HCT116 (cell line): Measurements from ENCODE around the gene CRYBG2. TPM values are rescaled to one million over a fixed set of nuclear protein-coding genes. Genes with fewer than 3 reads are reported as not detected.
A peak's percentile ranks its signal among the peaks of the same experiment; 100 is the strongest.

Experiments used
- ATAC-seq: fragments of 200-7000 bp; cut with Tn5 transposase; 2 replicates; pipeline ENCODE4 v1.9.1; 2020; ENCODE audit warnings: mild to moderate bottlenecking, moderate library complexity
- BruUV-seq: library from RNA; stranded (reverse); fragments of 400-500 nt; replicated peaks from 2 replicates; lab custom pipeline; 2021; lab: Mats Ljungman, UMichigan
- CTCF ChIA-PET: fragments of 300-600 bp; sonication (Branson Sonifier 250); formaldehyde crosslinking; loops from one replicate; lab custom pipeline; 2021; ENCODE audit warnings: antibody characterized with exemption; lab: Charles Lee
- POLR2A ChIA-PET: fragments of 300-600, 350-600 bp; sonication (Branson Sonifier 250); formaldehyde crosslinking; loops from one replicate; lab custom pipeline; 2021; ENCODE audit warnings: antibody characterized with exemption; lab: Charles Lee
- RAD21 ChIA-PET, 2 experiments: fragments of 300-600 bp; sonication (Branson Sonifier 250); formaldehyde crosslinking; loops; one replicate each; lab custom pipeline; 2023; ENCODE audit warnings: low total read pairs in 2 of 2; ENCODE audit not compliant: uncharacterized antibody in 2 of 2, unreplicated experiment in 2 of 2, low non-redundant PET in 1 of 2; lab: Charles Lee
- DNase-seq: peaks from one replicate; pipeline ENCODE4 v3.0.0-alpha.2; 2010; ENCODE audit warnings: low read depth, low spot score
- H2AFZ ChIP-seq: fragments of 200-600 bp; shearing (Covaris generic), sonication (generic); 2 replicates; pipeline ENCODE4 v1.6.1; 2017; ENCODE audit warnings: low read depth, mixed run types, mixed read lengths, antibody characterized with exemption, low read length; ENCODE audit not compliant: poor library complexity, severe bottlenecking
- H3K27ac ChIP-seq: 2 replicates; pipeline ENCODE4 v1.5.1; 2012; ENCODE audit warnings: low read depth, low read length
- H3K27me3 ChIP-seq: fragments of 200-600 bp; sonication (generic); 2 replicates; pipeline ENCODE4 v1.6.1; 2016; ENCODE audit warnings: mixed run types, low read length, mixed read lengths; ENCODE audit not compliant: insufficient read depth
- H3K36me3 ChIP-seq, 2 experiments: fragments of 200-500 bp in 1 of 2; fragments of 200-600 bp in 1 of 2; sonication (Bioruptor generic) in 1 of 2; sonication (generic) in 1 of 2; 2 replicates each; pipeline versions ENCODE4 v1.5.1 to v1.6.1; 2014 to 2016; ENCODE audit warnings: low read length in 2 of 2, inconsistent platforms in 1 of 2, mixed read lengths in 1 of 2, mixed run types in 1 of 2; ENCODE audit not compliant: insufficient read depth in 2 of 2, control insufficient read depth in 1 of 2
- H3K4me1 ChIP-seq, 2 experiments: fragments of 200-600 bp in 1 of 2; sonication (generic) in 1 of 2; 2 replicates each; pipeline versions ENCODE4 v1.5.1 to v1.6.1; 2012 to 2017; ENCODE audit warnings: low read length in 2 of 2, inconsistent platforms in 1 of 2, mild to moderate bottlenecking in 1 of 2, mixed read lengths in 1 of 2, mixed run types in 1 of 2, moderate library complexity in 1 of 2; ENCODE audit not compliant: insufficient read depth in 2 of 2, control insufficient read depth in 1 of 2
- H3K4me2 ChIP-seq: fragments of 200-600 bp; sonication (generic); 2 replicates; pipeline ENCODE4 v1.6.1; 2017; ENCODE audit warnings: mixed run types, low read length, mixed read lengths
- H3K4me3 ChIP-seq, 2 experiments: fragments of 200-600 bp in 1 of 2; sonication (generic) in 1 of 2; replicated peaks in 1 of 2; 2 replicates each; pipeline ENCODE4 v1.5.1; 2011 to 2016; ENCODE audit warnings: low read length in 2 of 2, control low read depth in 1 of 2, low read depth in 1 of 2, mild to moderate bottlenecking in 1 of 2, mixed read lengths in 1 of 2, mixed run types in 1 of 2
- H3K79me2 ChIP-seq: fragments of 200-600 bp; sonication (generic); 2 replicates; pipeline ENCODE4 v1.6.1; 2017; ENCODE audit warnings: mild to moderate bottlenecking, mixed run types, low read length, moderate library complexity, mixed read lengths; ENCODE audit not compliant: insufficient read depth
- H3K9ac ChIP-seq: fragments of 200-600 bp; sonication (generic); 2 replicates; pipeline ENCODE4 v1.6.1; 2016; ENCODE audit warnings: low read length, mixed read lengths
- H3K9me2 ChIP-seq: fragments of 200-600 bp; sonication (generic), shearing (Covaris generic); 2 replicates; pipeline ENCODE4 v1.6.1; 2017; ENCODE audit warnings: mixed run types, mild to moderate bottlenecking, moderate library complexity; ENCODE audit not compliant: insufficient read depth
- H3K9me3 ChIP-seq, 2 experiments: fragments of 200-500 bp in 1 of 2; fragments of 200-600 bp in 1 of 2; sonication (Bioruptor generic) in 1 of 2; sonication (generic) in 1 of 2; 2 replicates each; pipeline ENCODE4 v1.6.1; 2014 to 2017; ENCODE audit warnings: low read length in 2 of 2, mixed read lengths in 2 of 2, inconsistent platforms in 1 of 2, low read depth in 1 of 2, mild to moderate bottlenecking in 1 of 2, mixed run types in 1 of 2, moderate library complexity in 1 of 2; ENCODE audit not compliant: control insufficient read depth in 1 of 2, insufficient read depth in 1 of 2
- H4K20me1 ChIP-seq: fragments of 200-600 bp; sonication (generic), shearing (Covaris generic); 2 replicates; pipeline ENCODE4 v1.6.1; 2017; ENCODE audit warnings: mixed run types, mild to moderate bottlenecking, moderate library complexity; ENCODE audit not compliant: insufficient read depth
- CEBPB ChIP-seq: IDR thresholded peaks from 2 replicates; pipeline ENCODE4 v1.6.1; 2012; ENCODE audit warnings: low read depth
- CTCF ChIP-seq, 3 experiments: fragments of 200-600 bp in 1 of 3; sonication (generic) in 1 of 3; IDR thresholded peaks in 2 of 3; conservative IDR thresholded peaks in 1 of 3; 2 replicates each; pipeline ENCODE4 v1.5.1; 2012 to 2017; ENCODE audit warnings: low read depth in 2 of 3, low read length in 2 of 3, antibody characterized with exemption in 1 of 3, borderline replicate concordance in 1 of 3, control low read depth in 1 of 3, mild to moderate bottlenecking in 1 of 3, mixed read lengths in 1 of 3, mixed run types in 1 of 3, moderate library complexity in 1 of 3; ENCODE audit not compliant: insufficient read depth in 1 of 3
- POLR2AphosphoS5 ChIP-seq: IDR thresholded peaks from 2 replicates; pipeline ENCODE4 v1.6.1; 2011; ENCODE audit warnings: mild to moderate bottlenecking, low read depth, low read length, moderate library complexity
- ZFX ChIP-seq: fragments of 450-650 bp; IDR thresholded peaks from 2 replicates; pipeline ENCODE4 v1.6.1; 2017
- intact Hi-C: fragments of 100-400 bp; cut with micrococcal nuclease; formaldehyde crosslinking; loops from 2 replicates; pipeline ENCODE4 v1.10.0; 2022
- total RNA-seq: library from RNA; stranded (reverse); gene quantifications from one replicate; pipeline ENCODE4 v1.2.1, GENCODE V29; 2021; ENCODE audit not compliant: unreplicated experiment
- TF ChIP-seq, protein P1 (sequence below): IDR thresholded peaks from 2 replicates; pipeline ENCODE4 v1.6.1; 2012; ENCODE audit warnings: low read depth

The CRYBG2 gene
- total RNA-seq, 1 experiment from 2014 or later: 10.5 TPM

DNA sequence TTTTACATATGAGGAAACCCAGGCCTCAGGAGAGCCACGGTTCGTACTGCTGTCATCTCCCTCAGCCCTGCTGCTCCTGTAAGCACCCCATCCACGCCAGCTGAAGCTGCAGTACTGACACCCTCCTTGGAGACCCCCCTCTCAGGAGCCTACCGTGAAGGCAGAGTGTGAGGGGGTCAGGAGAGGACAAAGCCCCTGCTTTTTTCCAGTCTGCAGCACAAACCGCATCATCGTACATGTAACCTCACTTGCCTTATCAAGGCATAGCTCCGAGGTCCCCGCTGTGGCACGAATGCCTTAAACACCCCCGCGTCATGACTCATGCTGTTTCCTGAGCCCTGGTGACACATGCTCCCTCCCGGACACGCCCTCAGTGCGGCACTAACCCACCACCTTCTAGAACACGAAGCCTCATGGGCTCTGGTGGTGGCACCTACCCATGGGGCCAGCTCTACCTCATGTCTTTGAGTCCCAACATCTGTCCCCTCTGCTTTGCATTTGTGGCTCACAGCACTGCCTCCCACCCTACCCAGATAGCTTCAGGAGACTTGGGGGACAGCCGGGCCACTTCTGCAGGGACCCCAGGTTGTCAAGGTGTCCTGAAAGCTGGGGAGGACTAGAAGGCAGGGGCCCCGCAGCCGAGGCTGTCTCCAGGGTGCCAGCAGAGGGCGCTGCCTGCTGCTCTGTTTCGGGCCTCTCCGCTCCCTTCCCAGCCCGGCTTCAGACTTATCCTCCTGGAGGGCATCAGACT lies 69.2 kb downstream of the CRYBG2 start:
- RAD21 ChIA-PET: interaction anchor here (1.2 to 2.1 kb wide), 7 partner anchors 37 to 132 kb away, joined by 3 to 11 read pairs (median 4); no protein-coding TSS in a partner anchor
- peak overlapping the region in 1 of 2 experiments; percentile 31; a peak in 2 of 4 replicates for H3K4me3 ChIP-seq
- TF ChIP-seq ZFX (no peak), CTCF (IDR thresholded peaks at IDR 0.05 in 2 of 3, conservative IDR thresholded peaks at IDR 0.05 in 1 of 3; ENCODE audit: borderline replicate concordance in 1 of 3, insufficient read depth in 1 of 3, low read depth in 2 of 3, low read length in 2 of 3) (peak in 2 of 3 experiments; percentile 87; a peak in 4 of 6 replicates), CEBPB (no peak), POLR2AphosphoS5 (peak; percentile 71)
- TF ChIP-seq, protein P1, sequence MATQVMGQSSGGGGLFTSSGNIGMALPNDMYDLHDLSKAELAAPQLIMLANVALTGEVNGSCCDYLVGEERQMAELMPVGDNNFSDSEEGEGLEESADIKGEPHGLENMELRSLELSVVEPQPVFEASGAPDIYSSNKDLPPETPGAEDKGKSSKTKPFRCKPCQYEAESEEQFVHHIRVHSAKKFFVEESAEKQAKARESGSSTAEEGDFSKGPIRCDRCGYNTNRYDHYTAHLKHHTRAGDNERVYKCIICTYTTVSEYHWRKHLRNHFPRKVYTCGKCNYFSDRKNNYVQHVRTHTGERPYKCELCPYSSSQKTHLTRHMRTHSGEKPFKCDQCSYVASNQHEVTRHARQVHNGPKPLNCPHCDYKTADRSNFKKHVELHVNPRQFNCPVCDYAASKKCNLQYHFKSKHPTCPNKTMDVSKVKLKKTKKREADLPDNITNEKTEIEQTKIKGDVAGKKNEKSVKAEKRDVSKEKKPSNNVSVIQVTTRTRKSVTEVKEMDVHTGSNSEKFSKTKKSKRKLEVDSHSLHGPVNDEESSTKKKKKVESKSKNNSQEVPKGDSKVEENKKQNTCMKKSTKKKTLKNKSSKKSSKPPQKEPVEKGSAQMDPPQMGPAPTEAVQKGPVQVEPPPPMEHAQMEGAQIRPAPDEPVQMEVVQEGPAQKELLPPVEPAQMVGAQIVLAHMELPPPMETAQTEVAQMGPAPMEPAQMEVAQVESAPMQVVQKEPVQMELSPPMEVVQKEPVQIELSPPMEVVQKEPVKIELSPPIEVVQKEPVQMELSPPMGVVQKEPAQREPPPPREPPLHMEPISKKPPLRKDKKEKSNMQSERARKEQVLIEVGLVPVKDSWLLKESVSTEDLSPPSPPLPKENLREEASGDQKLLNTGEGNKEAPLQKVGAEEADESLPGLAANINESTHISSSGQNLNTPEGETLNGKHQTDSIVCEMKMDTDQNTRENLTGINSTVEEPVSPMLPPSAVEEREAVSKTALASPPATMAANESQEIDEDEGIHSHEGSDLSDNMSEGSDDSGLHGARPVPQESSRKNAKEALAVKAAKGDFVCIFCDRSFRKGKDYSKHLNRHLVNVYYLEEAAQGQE: no peak
- TF ChIP-seq, all 23 proteins: peak for 2
- DNase-seq (peak; percentile 91), ATAC-seq (peak; percentile 68)
- Histone ChIP-seq H2AFZ (no peak overlapping the region), H3K27me3 (no peaks in the 10 kb centered on the region), H3K9me3 (no peaks in the 10 kb centered on the region), H3K4me2 (peak overlapping the region; percentile 79), H4K20me1 (no peaks in the 10 kb centered on the region), H3K79me2 (peaks cover 16% of the 10 kb centered on the region), H3K36me3 (no peaks in the 10 kb centered on the region; a peak in 1 of 4 replicates), H3K4me1 (peaks cover 25 to 67% of the 10 kb centered on the region in 2 experiments), H3K27ac (peak overlapping the region; percentile 58), H3K9me2 (no peaks in the 10 kb centered on the region), H3K9ac (peak overlapping the region; percentile 50)
- ChIA-PET POLR2A (interaction anchor here (1.4 to 1.5 kb wide), 2 partner anchors 9 to 38 kb away, joined by 4 read pairs; no protein-coding TSS in a partner anchor), CTCF (interaction anchor here (0.6 to 4.3 kb wide), 23 partner anchors 9 to 389 kb away, joined by 3 to 50 read pairs (median 7); partner anchors contain the start of genes CD52, CEP85 and HMGN2)
- no TSS peak for BruUV-seq
- intact Hi-C loops: loop anchor here (1.0 to 2.0 kb wide), 4 partner anchors 37 to 132 kb away; no protein-coding TSS in a partner anchor
